Activated CD8-positive, alpha-beta memory T cell treated with anti-CD3 and anti-CD28 coated beads, Interleukin-2, amount 50 U/mL, for 24 hours (primary cell): Measurements from ENCODE around the gene CALU.

Experiments
- DNase-seq: peaks from one replicate; pipeline ENCODE4 v3.0.0-alpha.2; 2020; ENCODE audit errors: extremely low read depth

Gene CALU

GRCh38 chr7:128747327-128748079 lies 8.3 kb downstream of the CALU start:
- no peak for DNase-seq

- DNase-seq, result no peak
These were observed 13.1 kb downstream of the CALU start for GRCh38 chr7:128752251-128752650.

- no peak for DNase-seq
These were observed 16.1 kb downstream of the CALU start for GRCh38 chr7:128755075-128755818.

GRCh38 chr7:128755819-128756476 lies 16.8 kb downstream of the CALU start:
- DNase-seq, result no peak

- DNase-seq, result no peak
These were observed 18.0 kb downstream of the CALU start for GRCh38 chr7:128757203-128757602.

GRCh38 chr7:128758553-128758952 lies 19.4 kb downstream of the CALU start:
- no peak for DNase-seq

GRCh38 chr7:128759242-128759641 lies 20.1 kb downstream of the CALU start:
- DNase-seq, result no peak

GRCh38 chr7:128763541-128763940 lies 24.4 kb downstream of the CALU start:
- DNase-seq, result no peak

- DNase-seq, result no peak
These were observed 28.4 kb downstream of the CALU start for GRCh38 chr7:128767475-128768110.

- no peak for DNase-seq
These were observed 31.1 kb downstream of the CALU start for GRCh38 chr7:128770233-128770632.

GRCh38 chr7:128773604-128774003 lies 34.4 kb downstream of the CALU start:
- DNase-seq, result no peak

GRCh38 chr7:128774029-128774689 lies 35.0 kb downstream of the CALU start:
- DNase-seq, result no peak

- no peak for DNase-seq
These were observed 35.8 kb downstream of the CALU start for GRCh38 chr7:128774921-128775320.

- no peak for DNase-seq
These were observed 36.8 kb downstream of the CALU start, which contains the start of gene OPN1SW for GRCh38 chr7:128775744-128776474. Gene OPN1SW (minus strand): TSS chr7:128775794. CDS start chr7:128775781, 13 bp downstream.

- no peak for DNase-seq
These were observed 38.3 kb downstream of the CALU start for GRCh38 chr7:128777156-128778123.

GRCh38 chr7:128778946-128779345 lies 39.8 kb downstream of the CALU start:
- DNase-seq, result no peak

- no peak for DNase-seq
These were observed 42.0 kb downstream of the CALU start for GRCh38 chr7:128781126-128781525.

GRCh38 chr7:128781851-128782250 lies 42.7 kb downstream of the CALU start:
- DNase-seq, result no peak

- DNase-seq, result no peak
These were observed 44.1 kb downstream of the CALU start for GRCh38 chr7:128783143-128783861.
